ENCODE measurements around the gene REXO5.

GRCh38 chr16:20875355-20875650 lies 69.0 kb downstream of the REXO5 start:
- TF ChIP-seq CTCF (conservative IDR thresholded peaks at IDR 0.05 in 1 of 2, IDR thresholded peaks at IDR 0.05 in 1 of 2; ENCODE audit: extremely low read depth in 1 of 2, insufficient read depth in 1 of 2, low read depth in 1 of 2, low read length in 2 of 2): no peak
- TF ChIP-seq EZH2 (IDR thresholded peaks at IDR 0.05; ENCODE audit: borderline replicate concordance, low read length): no peak

Measured in mammary epithelial cell (primary cell).